GM12891 (cell line): ENCODE results near the gene TRH.
"Not testable (repeated sequence)": the region's sequence is repeated elsewhere in the genome, so short reads cannot be mapped to it uniquely, and the experiment has no call there.

ENCODE experiments used
- DNase-seq: peaks from one replicate; pipeline ENCODE4 v3.0.0; 2011; ENCODE audit warnings: low spot score; ENCODE audit not compliant: insufficient read length
- FAIRE-seq: peaks from 2 replicates; lab custom pipeline; 2011; peaks lifted over from hg19 to GRCh38; lab: Jason Lieb, UNC
- PAX5 ChIP-seq: IDR thresholded peaks from 2 replicates; pipeline ENCODE4 v1.6.1; 2011; ENCODE audit warnings: low read length, moderate library complexity, mild to moderate bottlenecking; ENCODE audit not compliant: insufficient read depth, severe bottlenecking
- POLR2A ChIP-seq: IDR thresholded peaks from 2 replicates; pipeline ENCODE4 v1.6.1; 2011; ENCODE audit warnings: low read depth, low read length, control low read depth
- POLR2AphosphoS5 ChIP-seq: IDR thresholded peaks from 2 replicates; pipeline ENCODE4 v1.6.1; 2011; ENCODE audit warnings: low read depth, low read length, control low read depth
- POU2F2 ChIP-seq: IDR thresholded peaks from 2 replicates; pipeline ENCODE4 v1.6.1; 2011; ENCODE audit warnings: low read depth, mild to moderate bottlenecking, control low read depth, low read length, moderate library complexity
- SPI1 ChIP-seq: IDR thresholded peaks from 2 replicates; pipeline ENCODE4 v1.6.1; 2011; ENCODE audit warnings: low read depth, low read length, control low read depth
- TAF1 ChIP-seq: IDR thresholded peaks from 2 replicates; pipeline ENCODE4 v1.6.1; 2011; ENCODE audit warnings: low read depth, low read length, control low read depth

Gene TRH

GRCh38 chr3:129996073-129996472 lies 21.6 kb downstream of the TRH start:
- no peak for DNase-seq
- no peak for FAIRE-seq
- TF ChIP-seq POU2F2 (no peak), POLR2AphosphoS5 (no peak), PAX5 (no peak), POLR2A (no peak), TAF1 (no peak), SPI1 (no peak)

- not testable (repeated sequence) for FAIRE-seq
Measured at GRCh38 chr3:129999176-129999575, 24.7 kb downstream of the TRH start.

GRCh38 chr3:130002666-130003598 lies 28.4 kb downstream of the TRH start:
- FAIRE-seq: peak; percentile 64

More at GRCh38 chr3:129999176-129999575, 24.7 kb downstream of the TRH start:
- not testable (repeated sequence) for DNase-seq

GRCh38 chr3:130010556-130010955 lies 36.0 kb downstream of the TRH start:
- FAIRE-seq: no peak
- no peak for DNase-seq
- TF ChIP-seq POU2F2 (no peak), PAX5 (no peak), POLR2A (no peak), POLR2AphosphoS5 (no peak), TAF1 (no peak), SPI1 (no peak)

More at GRCh38 chr3:130002666-130003598, 28.4 kb downstream of the TRH start:
- peak; percentile 68 for DNase-seq

- not testable (repeated sequence) for FAIRE-seq, DNase-seq
Measured at GRCh38 chr3:130012108-130012507, 37.6 kb downstream of the TRH start.

- not testable (repeated sequence) for FAIRE-seq, DNase-seq
Measured at GRCh38 chr3:130013246-130013645, 38.7 kb downstream of the TRH start.

- no peak for TF ChIP-seq TAF1
- no peak for TF ChIP-seq PAX5
- TF ChIP-seq SPI1: no peak
- no peak for TF ChIP-seq POLR2A
Measured at GRCh38 chr3:130014526-130014925, 40.0 kb downstream of the TRH start.

GRCh38 chr3:130017661-130018060 lies 43.1 kb downstream of the TRH start:
- FAIRE-seq, DNase-seq: not testable (repeated sequence)

More at GRCh38 chr3:130014526-130014925, 40.0 kb downstream of the TRH start:
- DNase-seq: no peak
- FAIRE-seq: no peak

- DNase-seq: not testable (repeated sequence)
- peak; percentile 54 for FAIRE-seq
Measured at GRCh38 chr3:130026146-130026829, 51.8 kb downstream of the TRH start.

GRCh38 chr3:130027437-130027836 lies 52.9 kb downstream of the TRH start:
- FAIRE-seq, DNase-seq: not testable (repeated sequence)
